ENCODE measurements around the gene UBC.
A peak's percentile ranks its signal among the peaks of the same experiment; 100 is the strongest.

The UBC gene

DNA sequence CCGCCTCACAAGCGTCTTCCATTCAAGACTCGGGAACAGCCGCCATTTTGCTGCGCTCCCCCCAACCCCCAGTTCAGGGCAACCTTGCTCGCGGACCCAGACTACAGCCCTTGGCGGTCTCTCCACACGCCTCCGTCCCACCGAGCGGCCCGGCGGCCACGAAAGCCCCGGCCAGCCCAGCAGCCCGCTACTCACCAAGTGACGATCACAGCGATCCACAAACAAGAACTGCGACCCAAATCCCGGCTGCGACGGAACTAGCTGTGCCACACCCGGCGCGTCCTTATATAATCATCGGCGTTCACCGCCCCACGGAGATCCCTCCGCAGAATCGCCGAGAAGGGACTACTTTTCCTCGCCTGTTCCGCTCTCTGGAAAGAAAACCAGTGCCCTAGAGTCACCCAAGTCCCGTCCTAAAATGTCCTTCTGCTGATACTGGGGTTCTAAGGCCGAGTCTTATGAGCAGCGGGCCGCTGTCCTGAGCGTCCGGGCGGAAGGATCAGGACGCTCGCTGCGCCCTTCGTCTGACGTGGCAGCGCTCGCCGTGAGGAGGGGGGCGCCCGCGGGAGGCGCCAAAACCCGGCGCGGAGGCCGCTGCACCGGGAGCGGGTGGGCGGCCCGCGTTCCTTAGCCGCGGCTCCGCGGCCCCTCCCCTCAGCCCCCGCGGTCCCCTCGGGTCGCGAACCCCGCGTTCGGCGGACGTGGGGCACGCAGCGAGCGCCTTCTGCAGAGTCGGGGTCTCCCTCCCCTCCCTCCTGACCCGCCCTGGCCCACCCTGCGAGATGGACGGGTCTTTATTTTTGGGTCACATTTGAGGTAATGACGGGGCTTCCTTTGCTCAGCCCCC is at the start of gene UBC:
Gene UBC, minus strand, starts transcription at position 259 of the 847 bp plus-strand sequence. CDS start 879 bp downstream, outside the sequence.
- DNase-seq (ENCODE audit: low read depth, low spot score): no peak
- CTCF ChIA-PET: interaction anchor here (0.9 to 2.5 kb wide), 2 partner anchors 8 to 22 kb away, joined by 3 to 15 read pairs; no protein-coding TSS in a partner anchor
- H3K4me3 ChIP-seq (ENCODE audit: low read depth, low read length): peak within 1 kb of the TSS; percentile 94

DNA sequence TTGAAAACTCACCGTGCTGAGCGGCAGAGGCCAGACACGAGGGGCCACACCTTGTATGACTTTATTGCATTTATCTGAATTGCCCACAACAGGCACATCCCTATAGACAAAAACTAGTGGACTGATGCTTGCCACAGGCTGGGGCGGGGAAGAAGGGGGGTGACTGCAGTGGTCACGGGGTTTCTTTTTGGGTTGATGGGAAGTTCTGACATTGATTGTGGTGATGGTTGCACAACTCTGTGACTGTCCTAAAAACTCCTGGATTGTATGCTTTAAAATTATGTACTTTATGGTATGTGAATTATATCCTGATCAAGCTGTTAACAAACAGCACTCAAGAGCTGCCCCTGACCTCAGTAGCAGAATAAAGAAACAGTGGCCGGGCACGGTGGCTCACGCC is 48.8 kb upstream of the UBC start:
- CTCF ChIA-PET: interaction anchor here (3.0 kb wide), 1 partner anchor 22 kb away, joined by 9 read pairs; no protein-coding TSS in a partner anchor
- POLR2A ChIA-PET: no interaction called here
- TF ChIP-seq, protein P1, sequence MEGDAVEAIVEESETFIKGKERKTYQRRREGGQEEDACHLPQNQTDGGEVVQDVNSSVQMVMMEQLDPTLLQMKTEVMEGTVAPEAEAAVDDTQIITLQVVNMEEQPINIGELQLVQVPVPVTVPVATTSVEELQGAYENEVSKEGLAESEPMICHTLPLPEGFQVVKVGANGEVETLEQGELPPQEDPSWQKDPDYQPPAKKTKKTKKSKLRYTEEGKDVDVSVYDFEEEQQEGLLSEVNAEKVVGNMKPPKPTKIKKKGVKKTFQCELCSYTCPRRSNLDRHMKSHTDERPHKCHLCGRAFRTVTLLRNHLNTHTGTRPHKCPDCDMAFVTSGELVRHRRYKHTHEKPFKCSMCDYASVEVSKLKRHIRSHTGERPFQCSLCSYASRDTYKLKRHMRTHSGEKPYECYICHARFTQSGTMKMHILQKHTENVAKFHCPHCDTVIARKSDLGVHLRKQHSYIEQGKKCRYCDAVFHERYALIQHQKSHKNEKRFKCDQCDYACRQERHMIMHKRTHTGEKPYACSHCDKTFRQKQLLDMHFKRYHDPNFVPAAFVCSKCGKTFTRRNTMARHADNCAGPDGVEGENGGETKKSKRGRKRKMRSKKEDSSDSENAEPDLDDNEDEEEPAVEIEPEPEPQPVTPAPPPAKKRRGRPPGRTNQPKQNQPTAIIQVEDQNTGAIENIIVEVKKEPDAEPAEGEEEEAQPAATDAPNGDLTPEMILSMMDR (IDR thresholded peaks at IDR 0.05; ENCODE audit: insufficient read depth, low read length, missing control alignments): no peak
- no peak overlapping the region for H3K4me3 ChIP-seq (ENCODE audit: low read depth, low read length)
- no peak for DNase-seq (ENCODE audit: low read depth, low spot score)

More for the DNA sequence above, at the start of gene UBC:
- TF ChIP-seq, protein P1 (IDR thresholded peaks at IDR 0.05; ENCODE audit: insufficient read depth, low read length, missing control alignments): no peak
- POLR2A ChIA-PET: interaction anchor here (0.7 to 3.4 kb wide), 12 partner anchors 8 to 526 kb away, joined by 3 to 52 read pairs (median 5); no protein-coding TSS in a partner anchor

DNA sequence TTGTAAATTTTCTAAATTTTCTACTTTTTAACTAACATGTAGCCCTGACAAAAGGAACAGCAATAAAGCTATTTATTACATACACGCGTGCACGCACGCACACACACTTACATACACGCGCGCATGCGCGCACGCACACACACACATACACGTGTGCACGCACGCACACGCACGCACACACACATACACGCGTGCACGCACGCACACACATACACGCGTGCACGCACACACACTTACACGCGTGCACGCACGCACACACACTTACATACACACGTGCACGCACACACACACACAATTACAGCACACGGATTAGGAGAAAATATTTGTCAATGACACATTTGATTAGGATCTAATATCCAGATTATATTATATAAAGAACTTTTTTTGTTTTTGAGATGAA is 46.6 kb upstream of the UBC start:
- POLR2A ChIA-PET: no interaction called here
- TF ChIP-seq, protein P1 (IDR thresholded peaks at IDR 0.05; ENCODE audit: insufficient read depth, low read length, missing control alignments): no peak

DNA sequence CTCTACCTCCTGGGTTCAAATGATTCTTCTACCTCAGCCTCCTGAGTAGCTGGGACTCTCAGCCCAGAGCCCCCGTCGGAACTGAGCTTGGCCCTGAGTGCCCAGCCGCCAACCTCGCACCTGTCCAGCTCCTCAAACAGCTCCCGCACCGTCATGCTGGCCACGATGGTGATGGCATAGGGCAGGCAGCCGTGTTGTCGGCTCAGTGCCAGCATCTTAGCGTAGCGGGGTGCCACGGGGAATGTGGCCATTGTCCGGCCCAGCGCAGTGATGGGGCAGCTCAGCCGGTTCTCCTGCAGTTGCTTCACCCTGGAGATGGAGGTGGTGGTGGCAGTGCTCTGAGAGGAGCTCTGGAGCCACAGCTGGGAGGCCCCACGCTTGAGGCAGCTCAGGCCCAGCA is 42.1 kb upstream of the UBC start:
- TF ChIP-seq, protein P1 (IDR thresholded peaks at IDR 0.05; ENCODE audit: insufficient read depth, low read length, missing control alignments): no peak
- no peak for DNase-seq (ENCODE audit: low read depth, low spot score)
- no peak overlapping the region for H3K4me3 ChIP-seq (ENCODE audit: low read depth, low read length)
- CTCF ChIA-PET: interaction anchor here (4.3 kb wide), 1 partner anchor 16 kb away, joined by 33 read pairs; no protein-coding TSS in a partner anchor
- POLR2A ChIA-PET: no interaction called here

More for the DNA sequence above, 46.6 kb upstream of the UBC start:
- CTCF ChIA-PET: interaction anchor here (0.7 to 1.2 kb wide), 3 partner anchors 13 to 20 kb away, joined by 3 read pairs; no protein-coding TSS in a partner anchor
- no peak for DNase-seq (ENCODE audit: low read depth, low spot score)
- H3K4me3 ChIP-seq (ENCODE audit: low read depth, low read length): no peak overlapping the region

DNA sequence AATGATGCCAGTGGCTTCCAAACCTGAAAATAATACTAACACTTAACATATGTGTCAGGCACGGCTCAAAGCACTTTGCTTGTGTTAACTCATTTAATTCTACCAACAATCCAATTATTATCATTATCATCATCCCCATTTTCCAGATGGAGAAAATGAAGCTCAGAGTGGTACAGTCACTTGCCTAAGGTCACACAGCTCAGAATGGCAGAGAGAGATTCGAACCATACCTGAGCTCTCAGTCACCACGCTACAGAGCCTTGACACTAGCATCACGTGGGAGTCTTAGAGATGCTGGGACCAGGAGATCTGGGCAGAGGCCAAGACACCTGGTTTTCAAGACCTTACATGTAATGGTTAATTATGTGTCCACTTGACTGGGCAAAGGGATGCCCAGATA is 40.3 kb upstream of the UBC start:
- CTCF ChIA-PET: interaction anchor here (4.3 kb wide), 1 partner anchor 14 kb away, joined by 33 read pairs; no protein-coding TSS in a partner anchor
- no peak overlapping the region for H3K4me3 ChIP-seq (ENCODE audit: low read depth, low read length)
- TF ChIP-seq, protein P1 (IDR thresholded peaks at IDR 0.05; ENCODE audit: insufficient read depth, low read length, missing control alignments): no peak
- no peak for DNase-seq (ENCODE audit: low read depth, low spot score)
- POLR2A ChIA-PET: interaction anchor here (0.7 kb wide), 1 partner anchor 15 kb away, joined by 3 read pairs; no protein-coding TSS in a partner anchor
